ENCODE results near the gene ANKS1B.

GRCh38 chr12:99513066-99513465 lies 471.7 kb downstream of the ANKS1B start:
- TF ChIP-seq GATA2 (IDR thresholded peaks at IDR 0.05; ENCODE audit: low read depth, low read length) (no peak), GATA3 (IDR thresholded peaks at IDR 0.05; ENCODE audit: low read depth, low read length) (no peak)

Data from SH-SY5Y (cell line).